OCI-LY1 (cell line): ENCODE results near the gene ATF7IP.

ENCODE experiments used
- EZH2 ChIP-seq: fragments of 200-600 bp; sonication (generic), shearing (Covaris generic); IDR thresholded peaks from 2 replicates; pipeline ENCODE4 v1.8.0; 2017; ENCODE audit warnings: borderline replicate concordance, mixed run types, mild to moderate bottlenecking, antibody characterized with exemption, low read length, moderate library complexity, mixed read lengths
- TF ChIP-seq, protein P1 (sequence below): fragments of 200-600 bp; sonication (generic), shearing (Covaris generic); IDR thresholded peaks from 2 replicates; pipeline ENCODE4 v1.5.1; 2017; ENCODE audit warnings: mild to moderate bottlenecking, antibody characterized with exemption, low read length, moderate library complexity, mixed read lengths

DNA sequence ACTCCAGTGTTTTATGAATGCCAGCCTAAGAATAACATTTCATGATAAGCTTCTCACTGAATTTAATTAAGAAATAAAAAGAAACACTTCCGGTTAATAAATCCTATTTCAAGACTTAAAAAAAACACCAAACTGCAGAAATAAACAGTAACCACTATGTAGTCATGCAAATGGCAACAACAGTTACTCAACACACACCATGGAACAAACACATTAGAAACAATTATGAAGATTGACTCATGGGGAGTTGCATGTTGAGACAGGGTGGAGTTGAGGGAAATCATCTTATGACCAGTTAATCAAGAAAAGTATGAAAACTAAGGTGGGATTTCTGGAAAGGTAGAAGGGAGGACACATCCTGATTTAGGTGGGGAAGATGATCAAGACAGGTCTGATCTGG is 149.5 kb downstream of the ATF7IP start:
- TF ChIP-seq, protein P1, sequence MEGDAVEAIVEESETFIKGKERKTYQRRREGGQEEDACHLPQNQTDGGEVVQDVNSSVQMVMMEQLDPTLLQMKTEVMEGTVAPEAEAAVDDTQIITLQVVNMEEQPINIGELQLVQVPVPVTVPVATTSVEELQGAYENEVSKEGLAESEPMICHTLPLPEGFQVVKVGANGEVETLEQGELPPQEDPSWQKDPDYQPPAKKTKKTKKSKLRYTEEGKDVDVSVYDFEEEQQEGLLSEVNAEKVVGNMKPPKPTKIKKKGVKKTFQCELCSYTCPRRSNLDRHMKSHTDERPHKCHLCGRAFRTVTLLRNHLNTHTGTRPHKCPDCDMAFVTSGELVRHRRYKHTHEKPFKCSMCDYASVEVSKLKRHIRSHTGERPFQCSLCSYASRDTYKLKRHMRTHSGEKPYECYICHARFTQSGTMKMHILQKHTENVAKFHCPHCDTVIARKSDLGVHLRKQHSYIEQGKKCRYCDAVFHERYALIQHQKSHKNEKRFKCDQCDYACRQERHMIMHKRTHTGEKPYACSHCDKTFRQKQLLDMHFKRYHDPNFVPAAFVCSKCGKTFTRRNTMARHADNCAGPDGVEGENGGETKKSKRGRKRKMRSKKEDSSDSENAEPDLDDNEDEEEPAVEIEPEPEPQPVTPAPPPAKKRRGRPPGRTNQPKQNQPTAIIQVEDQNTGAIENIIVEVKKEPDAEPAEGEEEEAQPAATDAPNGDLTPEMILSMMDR, result no peak
- no peak for TF ChIP-seq EZH2
